Neuronal stem cell (in vitro differentiated cells): Measurements from ENCODE around the gene INAVA.
A peak's percentile ranks its signal among the peaks of the same experiment; 100 is the strongest.

Experiments
- DNase-seq: peaks from one replicate; pipeline ENCODE4 v3.0.0-alpha.2; 2013; ENCODE audit warnings: low spot score
- H2AFZ ChIP-seq: one replicate; pipeline ENCODE4 v1.6.1; 2013; ENCODE audit warnings: mild to moderate bottlenecking, low read length, inconsistent platforms
- H2AK5ac ChIP-seq: 2 replicates; pipeline ENCODE4 v1.6.1; 2013; ENCODE audit warnings: low read depth, mild to moderate bottlenecking, inconsistent platforms, low read length, moderate library complexity, mixed read lengths
- H2BK120ac ChIP-seq: 2 replicates; pipeline ENCODE4 v1.6.1; 2013; ENCODE audit warnings: low read depth, mild to moderate bottlenecking, inconsistent platforms, low read length, moderate library complexity, mixed read lengths
- H2BK12ac ChIP-seq: one replicate; pipeline ENCODE4 v1.6.1; 2013; ENCODE audit warnings: low read length, inconsistent platforms
- H2BK15ac ChIP-seq: 2 replicates; pipeline ENCODE4 v1.6.1; 2013; ENCODE audit warnings: mild to moderate bottlenecking, low read length, inconsistent platforms, mixed read lengths
- H2BK5ac ChIP-seq: one replicate; pipeline ENCODE4 v1.6.1; 2013; ENCODE audit warnings: inconsistent platforms, mild to moderate bottlenecking, low read length, moderate library complexity
- H3K14ac ChIP-seq: one replicate; pipeline ENCODE4 v1.6.1; 2013; ENCODE audit warnings: low read length, inconsistent platforms
- H3K18ac ChIP-seq: 2 replicates; pipeline ENCODE4 v1.6.1; 2013; ENCODE audit warnings: low read length, inconsistent platforms
- H3K23ac ChIP-seq: 2 replicates; pipeline ENCODE4 v1.6.1; 2013; ENCODE audit warnings: low read depth, mild to moderate bottlenecking, mixed read lengths, low read length, inconsistent platforms; ENCODE audit not compliant: poor library complexity
- H3K27ac ChIP-seq: replicated peaks from 3 replicates; pipeline ENCODE4 v1.5.1; 2013; ENCODE audit warnings: low read length, inconsistent platforms
- H3K27me3 ChIP-seq, 3 experiments: 2 replicates each; pipeline ENCODE4 v1.6.1; 2013; ENCODE audit warnings: low read length in 3 of 3, mild to moderate bottlenecking in 2 of 3, inconsistent platforms in 1 of 3, low read depth in 1 of 3, mixed read lengths in 1 of 3, moderate library complexity in 1 of 3; ENCODE audit not compliant: control insufficient read depth in 3 of 3, insufficient read depth in 3 of 3
- H3K36me3 ChIP-seq, 2 donors: replicated peaks in 1 of 2; 2 replicates each; pipeline ENCODE4 v1.6.1; 2013; ENCODE audit warnings: low read length in 2 of 2; ENCODE audit not compliant: control insufficient read depth in 2 of 2, insufficient read depth in 2 of 2
- H3K4ac ChIP-seq: 2 replicates; pipeline ENCODE4 v1.6.1; 2013; ENCODE audit warnings: inconsistent platforms, mild to moderate bottlenecking, low read length, moderate library complexity
- H3K4me1 ChIP-seq, 2 donors: 1 replicate in 1 of 2; 2 replicates in 1 of 2; pipeline ENCODE4 v1.6.1; 2013; ENCODE audit warnings: low read length in 2 of 2, low read depth in 1 of 2; ENCODE audit not compliant: control insufficient read depth in 2 of 2, insufficient read depth in 1 of 2
- H3K4me2 ChIP-seq: one replicate; pipeline ENCODE4 v1.6.1; 2013; ENCODE audit warnings: mild to moderate bottlenecking, low read length, inconsistent platforms; ENCODE audit not compliant: insufficient read depth, poor library complexity, severe bottlenecking
- H3K4me3 ChIP-seq, 2 donors: 2 replicates each; pipeline ENCODE4 v1.5.1; 2013; ENCODE audit warnings: low read length in 2 of 2, mild to moderate bottlenecking in 2 of 2, inconsistent platforms in 1 of 2, moderate library complexity in 1 of 2
- H3K79me1 ChIP-seq: one replicate; pipeline ENCODE4 v1.6.1; 2013; ENCODE audit warnings: low read depth, mild to moderate bottlenecking, inconsistent platforms, low read length, moderate library complexity
- H3K9ac ChIP-seq: one replicate; pipeline ENCODE4 v1.6.1; 2013; ENCODE audit warnings: mild to moderate bottlenecking, low read depth, low read length, inconsistent platforms; ENCODE audit not compliant: poor library complexity
- H3K9me3 ChIP-seq, 2 donors: replicated peaks in 1 of 2; 2 replicates each; pipeline versions ENCODE3 to v1.6.1; 2013; ENCODE audit warnings: low read length in 2 of 2, mild to moderate bottlenecking in 2 of 2, inconsistent platforms in 1 of 2, low read depth in 1 of 2, mixed read lengths in 1 of 2, moderate library complexity in 1 of 2; ENCODE audit not compliant: control insufficient read depth in 2 of 2, insufficient read depth in 1 of 2
- H4K8ac ChIP-seq: one replicate; pipeline ENCODE4 v1.6.1; 2013; ENCODE audit warnings: low read depth, mild to moderate bottlenecking, inconsistent platforms, low read length, moderate library complexity
- H4K91ac ChIP-seq: one replicate; pipeline ENCODE4 v1.6.1; 2013; ENCODE audit warnings: low read length, low read depth, mild to moderate bottlenecking, inconsistent platforms; ENCODE audit not compliant: poor library complexity
- WGBS, 2 donors: extraction: QIAGEN DNeasy Blood & Tissue Kit; methylation state at CpG; one replicate each; pipeline ENCODE4 v1.1.7; 2013; ENCODE audit warnings: missing lambda C conversion rate in 2 of 2, mixed read lengths in 1 of 2; ENCODE audit not compliant: insufficient read length in 2 of 2, insufficient replicate concordance in 1 of 2; ENCODE audit errors: extremely low coverage in 2 of 2; 5-methylcytosine and 5-hydroxymethylcytosine counted together

Gene INAVA

DNA sequence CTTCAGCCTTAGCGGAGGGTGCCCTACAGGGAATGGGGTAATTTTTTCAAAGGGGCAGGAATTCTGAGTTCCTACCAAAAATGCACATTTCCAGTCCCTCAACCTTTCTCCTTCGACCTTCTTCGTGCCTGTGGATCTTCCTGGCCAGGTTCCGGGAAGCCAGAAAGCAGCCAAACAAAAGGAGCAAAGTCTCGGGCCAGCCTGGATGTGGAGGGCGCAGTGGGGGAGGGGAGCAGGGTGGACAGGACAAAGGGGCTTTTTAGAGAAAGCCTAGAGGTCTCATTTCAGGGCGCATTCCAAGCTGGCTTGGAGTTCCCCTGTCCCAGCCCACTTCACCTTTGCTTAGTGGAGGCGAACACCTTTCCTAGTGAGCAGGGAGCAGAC, 2.9 kb upstream of the INAVA start:
- peak overlapping the region; percentile 94 for H4K91ac ChIP-seq
- H3K18ac ChIP-seq, result peak overlapping the region; percentile 97
- no peak overlapping the region for H2BK15ac ChIP-seq
- peak overlapping the region; percentile 91 for H2AFZ ChIP-seq
- H3K14ac ChIP-seq, result no peak overlapping the region
- peak overlapping the region; percentile 68 for H3K4me2 ChIP-seq
- no CpG with 5 or more reads among the region's 8 CpGs for WGBS, 2 donors
- no peaks in the 10 kb centered on the region for H3K9me3 ChIP-seq
- no peak overlapping the region for H4K8ac ChIP-seq
- peak overlapping the region; percentile 84 for H3K4ac ChIP-seq
- peaks cover 45 to 56% of the 10 kb centered on the region in 2 donors for H3K4me1 ChIP-seq
- peak overlapping the region; percentile 34 for H2BK12ac ChIP-seq
- DNase-seq, result peak; percentile 73
- peak overlapping the region; percentile 85 to 90 for H3K4me3 ChIP-seq
- H3K79me1 ChIP-seq, result peaks cover 6% of the 10 kb centered on the region
- peaks cover 0 to 38% of the 10 kb centered on the region in 2 donors for H3K36me3 ChIP-seq
- peak overlapping the region; percentile 98 for H2BK120ac ChIP-seq
- peak overlapping the region; percentile 99 for H3K9ac ChIP-seq
- no peak overlapping the region for H3K23ac ChIP-seq
- H2BK5ac ChIP-seq, result peak overlapping the region; percentile 97
- H2AK5ac ChIP-seq, result peak overlapping the region; percentile 68
- peak overlapping the region; percentile 99 for H3K27ac ChIP-seq
- no peaks in the 10 kb centered on the region for H3K27me3 ChIP-seq

DNA sequence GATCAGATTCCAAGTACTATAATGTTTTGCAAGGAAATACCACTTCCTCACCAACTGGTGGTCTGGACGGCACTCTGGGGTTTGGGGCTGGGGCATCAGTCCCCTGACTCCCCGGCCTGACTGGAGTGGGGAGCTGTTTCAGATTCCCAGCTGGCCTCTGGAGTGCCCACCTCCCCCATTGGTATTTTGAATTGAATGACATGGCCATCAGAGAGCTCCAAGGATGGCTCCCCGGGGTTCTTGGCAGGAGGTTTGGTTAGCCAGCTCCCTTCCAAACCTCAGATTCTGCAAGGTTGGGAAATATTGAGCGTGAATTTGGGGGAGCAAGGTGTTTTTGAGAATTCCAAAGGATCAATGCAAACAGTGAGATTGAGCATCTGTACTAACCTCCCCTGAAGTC, 2.2 kb upstream of the INAVA start:
- no peaks in the 10 kb centered on the region for H3K9me3 ChIP-seq
- peaks cover 40 to 54% of the 10 kb centered on the region in 2 donors for H3K4me1 ChIP-seq
- H3K36me3 ChIP-seq, result peaks cover 0 to 46% of the 10 kb centered on the region in 2 donors
- peak overlapping the region; percentile 91 for H2AFZ ChIP-seq
- no peak overlapping the region for H3K9ac ChIP-seq
- H2BK120ac ChIP-seq, result no peak overlapping the region
- peaks cover 12% of the 10 kb centered on the region for H3K79me1 ChIP-seq
- no peak overlapping the region for H4K8ac ChIP-seq
- no peak overlapping the region for H2BK15ac ChIP-seq
- H3K4me3 ChIP-seq, result peak overlapping the region; percentile 85 to 90
- H3K23ac ChIP-seq, result no peak overlapping the region
- WGBS, 2 donors, result no CpG with 5 or more reads among the region's 4 CpGs
- H2AK5ac ChIP-seq, result no peak overlapping the region
- H2BK5ac ChIP-seq, result peak overlapping the region; percentile 97
- H3K4me2 ChIP-seq, result peak overlapping the region; percentile 68
- peak overlapping the region; percentile 99 for H3K27ac ChIP-seq
- H3K4ac ChIP-seq, result no peak overlapping the region
- no peak overlapping the region for H4K91ac ChIP-seq
- H3K18ac ChIP-seq, result peak overlapping the region; percentile 61
- H2BK12ac ChIP-seq, result no peak overlapping the region
- H3K27me3 ChIP-seq, result no peaks in the 10 kb centered on the region
- DNase-seq, result no peak
- H3K14ac ChIP-seq, result no peak overlapping the region

- H3K18ac ChIP-seq, result no peak overlapping the region
- no peak overlapping the region for H2BK15ac ChIP-seq
- no peak overlapping the region for H2AFZ ChIP-seq
- no peak overlapping the region for H2BK120ac ChIP-seq
- H3K36me3 ChIP-seq, result peaks cover 0 to 50% of the 10 kb centered on the region in 2 donors
- no peak overlapping the region for H2BK5ac ChIP-seq
- no peak overlapping the region for H4K91ac ChIP-seq
- H2AK5ac ChIP-seq, result no peak overlapping the region
- H3K27me3 ChIP-seq, result no peaks in the 10 kb centered on the region
- no peak for DNase-seq
- H3K27ac ChIP-seq, result peak overlapping the region; percentile 99
- H4K8ac ChIP-seq, result no peak overlapping the region
- peaks cover 15% of the 10 kb centered on the region for H3K79me1 ChIP-seq
- H3K9ac ChIP-seq, result no peak overlapping the region
- H3K4ac ChIP-seq, result no peak overlapping the region
- peak overlapping the region; percentile 85 to 90 for H3K4me3 ChIP-seq
- H2BK12ac ChIP-seq, result no peak overlapping the region
- H3K9me3 ChIP-seq, result no peaks in the 10 kb centered on the region
- no peak overlapping the region for H3K23ac ChIP-seq
- no peak overlapping the region for H3K14ac ChIP-seq
- H3K4me2 ChIP-seq, result peak overlapping the region; percentile 68
- H3K4me1 ChIP-seq, result peaks cover 36 to 50% of the 10 kb centered on the region in 2 donors
Observed at GRCh38 chr1:200892958-200893357, 1.7 kb upstream of the INAVA start.

DNA sequence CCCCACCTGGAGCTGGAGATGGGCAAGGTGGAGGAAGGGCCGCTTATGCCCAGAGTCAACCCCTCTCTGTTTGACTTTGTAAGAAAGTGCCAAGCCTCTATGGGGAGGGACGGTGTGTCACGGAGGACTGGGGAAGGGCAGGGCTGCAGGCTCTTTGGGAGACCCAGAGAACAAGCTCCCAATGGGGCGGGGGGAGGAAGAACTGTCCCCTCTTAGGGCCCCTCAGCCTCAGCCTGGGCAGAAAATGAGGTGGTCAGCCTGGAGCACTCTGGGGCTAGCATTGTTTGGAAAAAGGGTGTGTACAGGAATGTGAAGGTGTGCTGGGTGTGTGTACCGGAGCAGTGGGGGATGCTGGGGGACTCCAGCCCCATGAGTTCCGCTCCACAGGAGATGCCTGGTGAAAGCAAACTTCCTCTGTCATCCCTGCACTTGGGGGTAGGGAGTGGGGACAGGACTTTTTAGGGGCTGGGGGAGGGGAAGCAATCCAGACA, 1.2 kb upstream of the INAVA start:
- DNase-seq, result no peak
- WGBS, 2 donors, result no CpG with 5 or more reads among the region's 6 CpGs
- peak overlapping the region; percentile 29 for H3K27ac ChIP-seq
- no peak overlapping the region for H3K14ac ChIP-seq
- H3K18ac ChIP-seq, result peak overlapping the region; percentile 84
- no peak overlapping the region for H2BK120ac ChIP-seq
- peaks cover 31 to 45% of the 10 kb centered on the region in 2 donors for H3K4me1 ChIP-seq
- no peak overlapping the region for H3K9ac ChIP-seq
- peak overlapping the region; percentile 68 to 90 for H3K4me3 ChIP-seq
- H2BK15ac ChIP-seq, result no peak overlapping the region
- H3K4ac ChIP-seq, result no peak overlapping the region
- H3K4me2 ChIP-seq, result peak overlapping the region; percentile 54
- no peaks in the 10 kb centered on the region for H3K9me3 ChIP-seq
- no peak overlapping the region for H4K8ac ChIP-seq
- peak overlapping the region; percentile 11 for H3K23ac ChIP-seq
- H3K36me3 ChIP-seq, result peaks cover 3 to 55% of the 10 kb centered on the region in 2 donors
- H2BK12ac ChIP-seq, result no peak overlapping the region
- H2AK5ac ChIP-seq, result peak overlapping the region; percentile 23
- H2BK5ac ChIP-seq, result peak overlapping the region; percentile 35
- H3K27me3 ChIP-seq, result no peaks in the 10 kb centered on the region
- peaks cover 15% of the 10 kb centered on the region for H3K79me1 ChIP-seq
- no peak overlapping the region for H2AFZ ChIP-seq
- H4K91ac ChIP-seq, result no peak overlapping the region
